Prostate gland (tissue), 2 donors: ENCODE measurements around the gene P2RY6.

Experiments used
- POLR2A ChIP-seq: fragments of 450-650 bp; IDR thresholded peaks from one replicate; pipeline ENCODE4 v1.6.1; 2016; ENCODE audit warnings: antibody characterized with exemption, mild to moderate bottlenecking
- POLR2AphosphoS5 ChIP-seq: sonication (generic); formaldehyde crosslinking; IDR thresholded peaks from one replicate; pipeline ENCODE4 v1.6.1; 2017; ENCODE audit warnings: antibody characterized with exemption
- TF ChIP-seq, protein P1 (sequence below), 4 experiments: fragments of 200-600 bp in 2 of 4; fragments of 450-650 bp in 2 of 4; sonication (generic) in 2 of 4; IDR thresholded peaks; 1 replicate in 3 of 4; 2 replicates in 1 of 4; pipeline ENCODE4 v1.5.1; 2016 to 2019; ENCODE audit warnings: antibody characterized with exemption in 4 of 4, mild to moderate bottlenecking in 2 of 4, moderate library complexity in 2 of 4

DNA sequence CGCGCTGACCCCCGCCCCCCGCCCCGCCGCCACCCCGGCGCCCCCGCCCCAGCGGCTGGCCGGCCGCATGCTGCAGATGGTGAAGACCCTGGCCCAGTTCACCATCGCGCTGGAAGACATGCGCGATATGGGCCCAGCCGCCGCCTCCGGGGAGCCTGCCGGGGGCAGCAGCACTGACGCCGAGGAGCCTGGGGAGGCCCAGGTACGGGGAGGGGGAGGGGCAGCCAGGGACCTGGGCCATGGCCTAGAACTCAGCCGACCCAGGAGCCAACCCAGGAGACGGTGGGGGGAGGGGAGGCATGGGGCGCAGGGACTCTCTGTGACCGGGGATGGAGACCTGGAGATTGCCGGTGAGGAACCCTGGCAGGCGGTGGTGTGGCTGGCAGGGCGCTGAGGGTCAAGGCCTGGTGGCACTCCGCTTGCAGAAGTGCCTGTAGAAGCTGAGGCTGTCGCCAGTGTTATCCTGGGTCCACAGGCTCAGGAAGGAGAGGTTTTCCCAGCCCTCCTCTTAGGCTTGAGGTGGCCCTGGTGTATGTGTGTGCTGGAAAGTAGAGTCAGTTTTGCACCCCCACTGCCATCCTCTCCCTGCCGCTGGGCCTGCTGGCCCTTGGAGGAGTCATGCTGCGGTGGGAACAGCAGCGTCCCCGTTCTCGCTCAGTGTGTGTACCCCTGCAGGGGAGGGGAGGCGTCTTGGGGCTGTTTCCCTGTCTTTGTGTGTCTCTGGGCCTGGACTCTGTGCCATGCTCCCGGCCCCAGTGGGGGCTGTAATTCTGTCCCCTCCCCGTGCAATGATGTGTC lies 71.1 kb downstream of the P2RY6 start:
- TF ChIP-seq, protein P1, sequence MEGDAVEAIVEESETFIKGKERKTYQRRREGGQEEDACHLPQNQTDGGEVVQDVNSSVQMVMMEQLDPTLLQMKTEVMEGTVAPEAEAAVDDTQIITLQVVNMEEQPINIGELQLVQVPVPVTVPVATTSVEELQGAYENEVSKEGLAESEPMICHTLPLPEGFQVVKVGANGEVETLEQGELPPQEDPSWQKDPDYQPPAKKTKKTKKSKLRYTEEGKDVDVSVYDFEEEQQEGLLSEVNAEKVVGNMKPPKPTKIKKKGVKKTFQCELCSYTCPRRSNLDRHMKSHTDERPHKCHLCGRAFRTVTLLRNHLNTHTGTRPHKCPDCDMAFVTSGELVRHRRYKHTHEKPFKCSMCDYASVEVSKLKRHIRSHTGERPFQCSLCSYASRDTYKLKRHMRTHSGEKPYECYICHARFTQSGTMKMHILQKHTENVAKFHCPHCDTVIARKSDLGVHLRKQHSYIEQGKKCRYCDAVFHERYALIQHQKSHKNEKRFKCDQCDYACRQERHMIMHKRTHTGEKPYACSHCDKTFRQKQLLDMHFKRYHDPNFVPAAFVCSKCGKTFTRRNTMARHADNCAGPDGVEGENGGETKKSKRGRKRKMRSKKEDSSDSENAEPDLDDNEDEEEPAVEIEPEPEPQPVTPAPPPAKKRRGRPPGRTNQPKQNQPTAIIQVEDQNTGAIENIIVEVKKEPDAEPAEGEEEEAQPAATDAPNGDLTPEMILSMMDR (IDR thresholded peaks at IDR 0.05), result no peak
- TF ChIP-seq POLR2AphosphoS5, result no peak
- no peak for TF ChIP-seq POLR2A
